HG02642 (cell line): ENCODE measurements around the gene GGT1.
A peak's percentile ranks its signal among the peaks of the same experiment; 100 is the strongest.
"Not testable (repeated sequence)": the region's sequence is repeated elsewhere in the genome, so short reads cannot be mapped to it uniquely, and the experiment has no call there.

ENCODE experiments used
- ATAC-seq: cut with Tn5 transposase; IDR thresholded peaks from one replicate; pipeline ENCODE4 v1.9.1; 2021; ENCODE audit warnings: mild to moderate bottlenecking; ENCODE audit not compliant: unreplicated experiment, poor library complexity

Gene GGT1

DNA sequence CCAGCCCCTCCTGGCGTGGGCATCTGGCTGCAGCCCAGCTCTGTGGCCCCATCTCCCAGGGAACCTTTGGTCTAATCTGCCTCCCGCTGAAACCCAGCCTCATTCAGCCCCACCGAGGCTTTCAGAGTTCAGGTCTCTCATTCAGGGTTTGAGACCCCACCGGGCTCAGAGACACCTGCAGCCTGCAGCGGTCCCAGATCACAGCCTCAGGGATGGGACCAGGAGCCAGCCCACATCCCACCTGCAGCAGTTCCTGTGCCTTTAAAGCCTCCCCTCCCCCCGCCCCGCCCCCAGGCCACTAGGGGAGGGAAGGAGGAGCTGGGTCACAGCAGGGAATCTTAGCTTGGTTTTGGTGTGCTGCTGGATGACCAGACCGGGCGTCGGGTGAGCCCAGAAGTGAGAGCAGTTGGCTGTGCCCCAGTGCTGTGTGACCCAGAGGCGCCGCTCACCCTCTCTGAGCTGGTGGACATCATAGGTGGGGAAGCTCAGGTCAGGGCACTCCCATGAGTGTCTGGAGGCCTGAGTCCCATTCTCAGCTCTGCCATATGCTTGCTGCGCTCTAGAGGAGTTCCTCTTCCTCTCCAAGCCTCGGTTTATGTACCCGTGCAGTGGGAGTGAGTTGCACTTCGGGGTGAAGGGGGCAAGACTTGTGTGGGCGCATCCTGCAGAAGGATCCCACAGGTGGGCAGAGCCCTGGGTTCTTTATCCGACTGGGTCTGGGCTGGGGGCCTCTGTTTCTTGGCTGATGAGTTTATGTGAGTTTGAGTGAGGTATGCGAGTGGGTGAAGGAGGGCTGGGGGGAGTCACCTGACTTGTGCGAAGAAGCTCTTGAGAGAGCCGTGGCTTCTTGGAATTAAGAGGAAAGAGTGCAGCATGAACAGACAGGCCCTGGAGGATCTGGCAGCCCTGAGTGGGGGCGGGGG, at the start of gene GGT1:
Gene GGT1, plus strand, starts transcription at position 347 of the 923 bp plus-strand sequence. CDS start 7,889 bp downstream, outside the sequence.
- ATAC-seq = not testable (repeated sequence)

DNA sequence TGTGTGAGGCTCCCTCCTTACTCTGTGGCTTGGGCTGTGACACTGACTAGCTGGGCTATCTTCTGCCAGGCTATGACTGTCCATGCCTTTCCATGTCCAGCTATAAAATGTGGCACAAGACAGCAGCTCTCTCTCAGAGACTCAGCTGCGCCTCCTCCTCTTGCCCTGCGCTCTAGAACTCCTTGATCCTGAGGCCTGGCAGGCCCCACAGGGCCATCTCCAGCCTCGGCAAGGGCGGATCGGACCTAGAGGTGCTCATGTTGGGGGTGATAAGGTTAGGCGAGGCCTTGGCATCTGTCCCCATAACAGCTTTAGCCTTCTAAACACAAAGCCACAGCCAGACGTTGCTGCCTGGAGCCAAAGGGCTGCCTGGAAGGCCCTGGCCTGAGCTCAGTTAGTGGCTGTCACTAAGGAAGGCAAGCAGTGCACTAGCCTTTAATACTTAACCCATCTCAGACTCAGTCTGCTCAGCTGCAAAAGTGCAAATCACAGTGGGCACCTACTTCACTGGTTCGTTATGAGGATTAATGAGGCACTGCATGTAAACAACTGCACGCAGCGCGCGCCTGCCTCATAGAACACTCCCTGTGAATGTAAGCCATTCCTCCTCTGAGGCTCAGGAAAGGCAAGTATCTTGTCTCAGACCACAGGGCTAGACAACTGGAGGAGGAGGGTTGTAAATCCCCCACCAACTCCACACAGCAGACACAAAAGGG, 49.2 kb upstream of the GGT1 start:
- ATAC-seq = no peak

DNA sequence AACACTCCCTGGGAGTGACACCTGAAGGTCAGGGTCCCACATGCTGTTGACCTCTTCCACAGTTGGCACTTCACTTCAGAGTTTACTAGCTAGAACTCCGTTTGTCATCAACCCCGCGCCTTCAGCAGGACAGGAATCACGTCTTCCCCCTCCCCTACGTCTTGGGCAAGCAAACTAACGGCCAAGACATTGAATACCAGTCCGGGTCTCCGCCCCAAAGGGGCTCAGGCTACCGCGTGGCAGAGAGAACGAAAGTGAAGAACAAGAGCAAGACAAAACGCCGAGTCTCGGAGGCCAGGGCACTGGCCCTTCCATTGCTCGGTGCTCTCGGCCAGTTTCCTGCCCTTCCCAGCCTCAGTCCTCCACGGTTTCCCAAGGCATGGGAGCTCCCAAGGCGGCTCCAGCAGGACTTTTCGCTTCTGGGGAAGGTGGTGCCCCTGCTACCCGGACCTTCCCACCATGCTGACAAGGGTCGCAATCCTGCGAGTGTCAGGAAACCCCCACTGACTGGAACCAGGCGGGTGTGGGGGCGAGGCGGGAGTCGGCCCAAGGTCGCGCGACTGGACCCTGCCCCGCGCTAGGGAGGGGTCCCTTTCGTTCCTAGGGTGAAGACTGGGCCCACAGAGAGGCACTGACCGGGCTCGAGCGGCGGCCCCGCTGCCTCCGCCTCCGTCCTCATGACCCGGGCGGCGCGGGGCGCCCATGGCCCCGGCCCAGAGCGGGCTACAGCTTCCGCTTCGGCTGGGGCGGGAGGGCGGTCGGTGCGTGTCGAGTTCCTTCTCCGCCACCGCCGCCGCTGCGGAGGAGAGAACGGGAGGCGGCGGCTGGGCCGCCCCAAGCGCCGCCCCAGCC, 48.5 kb upstream of the GGT1 start, which contains the start of gene GUCD1:
Gene GUCD1, minus strand, starts transcription at position 826 of the 852 bp plus-strand sequence. Its CDS starts 147 bp downstream, at position 679.
- ATAC-seq = peak; percentile 8

DNA sequence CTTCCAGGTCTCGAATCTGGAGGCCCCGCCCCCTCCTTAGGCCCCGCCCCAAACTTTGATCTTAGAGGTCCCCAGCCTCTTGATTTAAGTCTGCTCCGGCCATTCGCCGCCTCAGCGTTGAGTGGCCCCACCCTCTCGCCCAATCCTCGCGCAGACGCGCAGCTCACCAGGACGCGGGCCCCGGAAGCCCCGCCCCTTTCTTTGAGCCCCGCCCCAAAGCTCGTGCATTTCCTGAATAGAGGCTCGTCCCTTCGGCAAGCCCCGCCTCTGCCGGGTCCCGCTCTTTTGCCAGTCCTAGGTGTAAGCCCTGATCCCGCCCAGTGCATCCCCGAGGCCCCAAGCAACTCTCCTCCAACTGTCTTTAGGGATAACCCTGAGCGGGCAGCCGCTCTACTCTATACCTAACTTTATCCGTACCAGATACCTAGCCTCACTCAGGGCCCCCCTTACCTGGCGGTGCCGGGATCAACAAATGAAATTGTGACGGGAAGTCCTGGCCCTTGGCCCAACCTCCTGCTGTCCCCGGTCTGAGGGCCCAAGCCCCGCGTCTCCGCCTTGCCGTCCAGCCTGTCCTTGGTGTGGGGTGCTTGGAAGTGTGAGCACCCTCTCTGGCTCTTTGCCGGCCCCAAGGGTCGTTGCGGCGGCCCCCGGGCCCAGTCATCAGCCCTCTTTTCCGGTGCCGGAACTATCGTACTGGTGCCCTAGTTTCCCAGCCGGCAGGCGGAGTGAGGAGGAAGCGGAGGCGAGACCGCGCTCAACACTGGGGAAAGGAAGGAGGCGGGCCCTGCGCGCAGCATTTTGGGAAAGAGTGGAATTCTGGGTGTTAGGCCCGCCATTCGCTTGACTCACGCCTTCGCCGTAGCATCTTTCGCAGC, 47.6 kb upstream of the GGT1 start, which contains the start of gene SNRPD3:
Gene SNRPD3, plus strand, starts transcription at position 835 of the 875 bp plus-strand sequence. CDS start 1,676 bp downstream, outside the sequence.
- ATAC-seq = peak; percentile 77

DNA sequence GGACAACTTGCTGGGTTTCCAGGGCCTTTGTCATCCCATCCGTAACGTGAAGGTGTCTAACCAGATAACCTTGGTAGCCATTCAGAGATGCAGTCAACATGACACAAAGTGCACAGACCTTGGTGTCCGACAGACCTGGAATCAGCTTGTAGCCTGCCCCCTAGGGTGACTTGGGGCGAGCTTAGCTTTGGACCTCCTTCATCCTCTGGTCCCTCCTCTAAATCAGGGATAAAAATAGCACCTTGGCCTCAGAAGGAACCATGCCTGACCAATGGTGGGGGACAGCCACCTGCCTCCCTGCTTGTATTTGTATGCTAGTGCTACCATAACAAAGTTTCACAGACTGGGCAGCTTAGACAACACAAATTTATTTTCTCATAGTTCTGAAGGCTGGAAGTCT, 43.5 kb upstream of the GGT1 start:
- ATAC-seq = no peak

DNA sequence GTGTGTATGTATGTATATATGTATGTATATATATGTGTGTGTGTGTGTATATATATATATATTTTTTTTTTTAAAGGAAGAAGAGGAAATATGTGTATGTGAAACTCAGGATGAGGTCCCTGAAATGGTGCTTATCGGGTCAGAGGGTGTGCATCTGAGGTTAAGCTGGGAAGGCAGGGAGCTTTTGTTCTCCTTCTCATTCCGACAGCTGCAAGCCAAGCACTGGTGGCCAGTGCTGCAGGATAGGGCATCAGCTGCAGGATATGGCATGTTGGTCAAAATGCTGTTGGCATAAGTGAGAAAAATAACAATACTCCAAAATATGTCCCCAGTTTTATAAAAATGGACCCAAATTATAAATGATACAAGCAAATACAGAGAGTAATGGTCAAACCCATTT, 39.7 kb upstream of the GGT1 start:
- no peak for ATAC-seq

DNA sequence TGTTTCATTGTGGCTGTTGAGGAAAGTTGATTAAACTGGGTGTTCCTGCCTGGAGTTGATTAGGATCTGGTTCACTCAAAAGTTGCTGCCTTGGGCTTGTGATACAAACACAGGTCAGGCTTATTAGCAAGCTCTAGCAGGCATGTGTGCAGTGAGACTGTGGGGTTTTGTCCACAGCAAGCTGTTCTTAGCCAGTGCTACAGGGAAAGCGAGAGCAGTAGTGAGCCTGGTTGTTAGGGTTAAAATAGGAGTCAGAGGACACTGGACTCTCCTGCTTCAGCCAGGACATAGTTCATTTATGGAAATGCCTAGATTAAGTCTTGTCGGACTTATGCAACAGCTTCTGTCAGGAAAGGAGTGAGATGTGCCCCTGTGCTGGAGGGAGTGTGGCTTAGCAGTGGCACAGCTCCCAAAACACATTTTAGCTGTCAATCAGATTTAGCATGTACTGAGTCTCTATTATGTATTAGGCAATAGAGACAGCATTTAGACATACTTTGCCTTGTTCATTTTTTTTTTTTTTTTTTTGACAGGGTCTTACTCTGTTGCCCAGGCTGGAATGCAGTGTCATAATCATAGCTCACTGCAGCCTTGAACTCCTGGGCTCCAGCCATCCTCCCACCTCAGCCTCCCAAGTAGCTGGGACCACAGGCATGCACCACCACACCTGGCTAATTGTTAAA, 38.5 kb upstream of the GGT1 start:
- no peak for ATAC-seq

DNA sequence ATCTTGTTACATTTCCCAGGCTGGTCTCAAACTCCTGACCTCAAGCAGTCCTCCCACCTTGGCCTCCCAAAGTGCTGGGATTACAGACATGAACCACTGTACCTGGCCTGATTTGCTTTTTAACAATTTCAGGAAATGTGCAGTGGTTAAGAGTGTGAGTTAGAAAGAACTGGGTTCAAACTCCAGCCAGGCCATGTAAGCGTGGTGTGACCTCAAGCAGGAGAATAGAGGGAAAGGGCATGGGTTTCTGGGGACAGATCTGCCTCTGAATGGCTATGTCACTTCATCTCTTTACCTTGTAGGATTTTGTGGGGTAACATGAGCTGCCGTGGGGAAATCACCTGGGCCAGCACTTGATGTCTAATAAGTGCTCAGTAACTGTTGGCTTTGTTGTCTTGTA, 37.9 kb upstream of the GGT1 start:
- ATAC-seq = no peak

DNA sequence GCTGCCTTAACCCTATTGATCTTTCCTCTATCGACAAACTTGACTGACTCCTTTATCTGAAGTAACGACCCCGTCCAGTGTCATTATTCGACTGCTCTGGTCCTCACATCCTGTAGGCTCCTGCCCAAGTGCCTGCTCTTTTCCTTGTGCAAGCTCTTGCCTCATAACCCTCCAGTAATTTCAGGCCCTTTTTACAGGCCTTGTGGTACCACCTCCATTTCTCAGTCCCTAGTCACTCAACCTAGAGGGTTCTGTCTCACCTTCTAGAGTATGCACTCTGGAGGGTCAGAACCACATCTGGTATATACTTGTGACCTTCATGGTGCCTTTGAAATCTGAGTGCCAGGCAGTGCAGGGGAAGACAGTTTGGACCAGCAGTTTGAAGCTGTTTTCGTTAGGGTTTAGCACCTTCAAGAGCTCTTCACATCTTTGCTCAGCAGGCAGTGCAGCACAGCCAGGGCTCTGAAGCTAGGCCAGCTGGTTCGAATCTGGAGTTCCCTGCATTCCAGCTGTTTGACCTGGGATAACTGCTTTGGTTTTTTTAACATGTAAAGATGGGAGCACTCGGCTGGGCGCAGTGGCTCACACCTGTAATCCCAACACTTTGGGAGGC, 36.0 kb upstream of the GGT1 start:
- no peak for ATAC-seq

DNA sequence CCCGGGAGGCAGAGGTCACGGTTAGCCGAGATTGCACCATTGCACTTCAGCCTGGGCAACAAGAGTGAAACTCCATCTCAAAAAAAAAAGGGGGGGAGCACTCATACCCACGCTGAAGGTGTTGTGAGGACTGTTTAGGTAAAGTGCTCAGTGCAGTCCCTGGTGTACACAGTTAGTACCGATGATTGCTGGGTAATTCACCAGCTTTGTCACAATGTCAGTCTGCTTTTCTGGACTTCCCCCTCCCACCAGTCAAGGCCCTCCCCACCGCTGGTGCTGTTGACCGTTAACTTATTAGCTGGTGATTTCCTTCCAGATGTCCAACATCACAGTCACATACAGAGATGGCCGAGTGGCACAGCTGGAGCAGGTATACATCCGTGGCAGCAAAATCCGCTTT, 35.3 kb upstream of the GGT1 start:
- ATAC-seq = no peak

DNA sequence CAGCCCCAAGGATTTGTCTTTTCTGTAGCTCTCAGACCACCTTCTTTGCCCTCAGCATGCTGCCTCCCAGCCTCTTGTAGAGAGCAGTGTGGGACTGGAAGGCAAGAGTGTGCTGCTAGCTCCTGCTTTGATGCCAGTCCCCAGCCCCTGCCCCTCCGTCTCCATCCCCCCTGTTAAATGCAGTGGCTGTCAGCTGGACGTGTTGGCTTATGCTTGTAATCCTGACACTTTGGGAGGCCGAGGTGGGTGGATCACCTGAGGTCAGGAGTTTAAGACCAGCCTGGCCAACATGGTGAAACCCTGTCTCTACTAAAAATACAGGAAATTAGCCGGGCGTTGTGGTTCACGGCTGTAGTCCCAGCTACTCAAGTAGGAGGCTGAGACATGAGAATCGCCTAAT, 31.7 kb upstream of the GGT1 start:
- no peak for ATAC-seq

DNA sequence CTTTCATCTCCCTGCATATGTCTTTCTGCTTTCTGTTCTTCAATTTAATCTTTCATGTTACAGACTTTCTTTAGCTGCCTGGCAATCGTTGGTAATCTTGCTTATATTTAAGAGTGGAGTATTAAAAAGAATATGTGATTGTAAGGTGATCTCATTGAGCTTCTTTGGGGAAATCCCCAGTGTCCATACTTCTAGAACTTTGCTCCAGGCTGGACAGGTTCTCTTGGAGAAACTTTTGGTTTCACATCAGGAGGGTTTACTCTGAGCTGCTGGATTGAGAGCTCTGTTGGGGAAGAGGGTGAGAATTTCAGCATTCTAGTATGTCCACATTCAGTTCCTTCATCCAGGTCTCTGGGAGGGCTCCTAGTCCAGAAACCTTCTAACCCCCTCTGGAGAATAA, 26.2 kb upstream of the GGT1 start:
- ATAC-seq = no peak

DNA sequence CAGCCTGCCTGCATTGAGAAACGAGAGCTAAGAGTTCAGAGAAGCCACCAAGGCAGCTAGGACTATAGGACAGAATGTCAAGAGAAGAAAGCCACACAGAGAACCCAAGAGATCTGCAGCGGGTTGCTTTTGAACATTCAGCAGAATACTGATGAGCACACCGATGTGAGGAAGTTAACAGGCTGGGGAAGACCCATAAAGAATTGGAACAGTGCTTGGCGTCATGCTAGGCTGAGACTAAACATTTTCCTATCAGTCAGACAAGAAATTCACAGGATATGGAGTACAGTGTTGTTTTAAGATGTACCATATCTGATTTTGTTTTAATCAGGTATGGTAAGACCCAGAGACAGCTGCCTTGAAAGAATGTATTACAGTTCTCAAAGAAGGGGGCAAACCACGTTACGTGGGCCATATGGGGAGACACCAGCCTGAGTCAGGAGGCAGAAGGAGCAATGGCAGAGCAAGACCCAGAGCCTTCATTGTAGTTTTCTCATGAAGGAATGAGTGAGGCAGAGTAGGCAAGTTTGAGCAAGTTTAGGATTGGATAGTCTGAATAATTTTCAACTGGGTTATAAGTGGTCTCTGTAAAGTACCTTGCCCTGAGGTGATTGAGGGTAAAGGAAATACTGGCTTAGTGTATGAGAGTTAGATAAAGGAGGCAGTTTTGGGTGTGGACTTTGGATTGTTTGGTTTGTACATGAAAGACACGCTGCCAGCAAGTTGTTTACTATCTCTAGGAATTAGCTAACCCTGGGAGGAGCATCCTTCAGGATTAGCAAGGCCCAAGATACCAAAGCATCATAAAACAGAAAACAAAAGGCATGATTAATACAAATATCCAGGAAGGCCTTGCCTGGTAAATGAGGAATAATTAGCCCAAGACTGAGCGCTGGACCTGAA, 24.4 kb upstream of the GGT1 start:
- no peak for ATAC-seq

DNA sequence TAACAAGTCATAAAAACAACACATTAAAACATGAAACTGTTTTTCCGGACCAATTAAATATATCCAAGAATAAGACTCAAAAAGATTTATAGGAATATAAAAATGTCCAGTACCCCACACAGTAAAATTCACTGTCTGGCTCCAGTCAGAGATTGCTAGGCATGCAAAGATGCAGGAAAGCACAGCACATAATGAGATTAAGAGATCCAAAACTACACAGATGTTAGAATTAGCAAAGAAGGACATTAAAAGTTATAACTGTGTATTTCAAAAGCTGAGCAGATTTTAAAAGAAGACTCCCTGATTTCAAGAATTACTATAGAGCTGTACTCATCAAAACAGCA, 23.8 kb upstream of the GGT1 start:
- no peak for ATAC-seq

DNA sequence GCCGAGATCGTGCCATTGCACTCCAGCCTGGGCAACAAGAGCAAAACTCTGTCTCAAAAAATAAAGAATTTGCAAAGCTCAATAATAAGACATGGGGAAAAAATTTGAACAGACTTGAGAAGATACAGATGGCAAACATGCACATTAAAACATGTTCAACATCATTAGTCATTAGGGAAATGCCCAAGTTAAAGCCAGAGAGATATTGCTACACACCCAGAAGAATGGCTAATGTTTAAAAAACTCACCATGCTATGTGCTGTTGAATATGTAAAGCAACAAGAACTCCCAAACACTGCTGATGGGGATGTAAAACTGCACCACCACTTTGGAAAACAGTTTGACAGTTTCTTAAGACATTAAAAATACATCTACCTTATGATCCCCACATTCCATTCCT, 22.7 kb upstream of the GGT1 start:
- no peak for ATAC-seq

DNA sequence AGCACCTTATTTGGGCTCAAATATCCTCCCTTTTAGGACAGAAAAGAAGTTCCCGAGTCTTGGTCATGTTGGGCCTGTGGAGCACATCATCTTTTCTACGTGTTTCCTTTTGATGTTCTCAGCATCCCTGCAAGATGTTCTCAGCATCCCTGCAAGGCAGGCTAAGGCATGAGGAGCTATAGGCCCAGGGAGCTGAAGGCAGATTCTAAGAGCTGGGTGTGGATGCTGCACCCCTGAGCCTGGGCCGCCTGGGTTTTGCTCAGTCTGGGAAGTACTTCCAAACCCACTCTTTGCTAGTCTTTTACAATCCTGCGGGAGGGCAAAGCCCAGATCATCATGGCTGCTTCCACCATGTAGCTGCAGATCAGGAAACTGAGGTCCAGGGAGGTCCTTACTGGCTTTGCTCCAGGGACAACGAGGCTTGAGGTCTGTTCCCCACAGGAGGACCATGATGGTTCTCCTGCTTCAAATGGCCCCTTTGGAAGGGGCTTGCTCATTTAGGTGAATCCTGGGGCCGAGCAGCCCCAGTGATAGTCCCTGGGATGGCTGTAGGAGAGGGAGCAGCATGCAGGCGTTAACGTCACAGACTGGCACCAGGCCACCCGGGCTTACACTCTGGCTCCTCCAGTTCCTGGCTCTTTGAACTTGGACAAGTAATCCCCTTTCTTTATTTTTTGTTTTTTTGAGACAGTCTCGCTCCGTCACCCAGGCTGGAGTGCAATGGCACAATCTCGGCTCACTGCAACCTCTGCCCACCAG, 20.8 kb upstream of the GGT1 start:
- ATAC-seq = no peak
